GM19455 (cell line): ENCODE data around the gene FAM25C.
"Not testable (repeated sequence)": the region's sequence is repeated elsewhere in the genome, so short reads cannot be mapped to it uniquely, and the experiment has no call there.

ENCODE experiments used
- ATAC-seq: cut with Tn5 transposase; IDR thresholded peaks from one replicate; pipeline ENCODE4 v1.9.1; 2021; ENCODE audit not compliant: unreplicated experiment

FAM25C gene

GRCh38 chr10:47959677-47960076, 39.9 kb downstream of the FAM25C start:
- ATAC-seq, result not testable (repeated sequence)

DNA sequence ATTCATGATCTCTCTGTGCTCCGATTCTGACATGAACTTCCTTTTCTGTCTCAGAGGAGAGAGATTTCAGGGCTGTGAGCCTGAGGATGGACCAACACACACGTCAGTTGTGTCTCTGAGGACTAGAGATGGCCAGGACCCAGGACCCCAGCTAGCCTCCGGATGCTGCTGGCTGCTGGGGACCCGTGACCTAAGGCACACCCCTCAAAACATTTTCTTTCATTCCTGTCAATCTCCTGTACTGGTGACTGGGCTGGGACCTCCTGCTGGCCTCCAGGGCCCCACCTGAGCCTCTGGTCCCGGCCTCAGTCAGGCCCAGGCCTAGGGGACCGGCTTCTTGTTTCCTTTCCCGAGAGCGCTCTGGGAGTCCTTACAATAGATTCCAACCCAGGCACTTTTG, 42.4 kb downstream of the FAM25C start:
- ATAC-seq, result not testable (repeated sequence)

- not testable (repeated sequence) for ATAC-seq
Measured at GRCh38 chr10:47947424-47947823, 52.2 kb downstream of the FAM25C start.
